Fibroblast of lung (primary cell): ENCODE results near the gene NR6A1. TPM values are rescaled to one million over a fixed set of nuclear protein-coding genes. Genes with fewer than 3 reads are reported as not detected.
A peak's percentile ranks its signal among the peaks of the same experiment; 100 is the strongest.

Experiments used
- DNase-seq, 2 donors: peaks; one replicate each; pipeline versions ENCODE4 v3.0.0 to v3.0.0-alpha.2; 2010; ENCODE audit warnings: low read depth in 2 of 2
- H2AFZ ChIP-seq: 2 replicates; pipeline ENCODE4 v1.5.1; 2012; ENCODE audit warnings: low read length, control low read depth, inconsistent platforms
- H3K27ac ChIP-seq: 2 replicates; pipeline ENCODE4 v1.5.1; 2011; ENCODE audit warnings: low read length, control low read depth; ENCODE audit not compliant: insufficient read depth
- H3K27me3 ChIP-seq: 2 replicates; pipeline ENCODE4 v1.5.1; 2011; ENCODE audit warnings: mild to moderate bottlenecking, low read length; ENCODE audit not compliant: control insufficient read depth, insufficient read depth
- H3K36me3 ChIP-seq: 2 replicates; pipeline ENCODE4 v1.5.1; 2011; ENCODE audit warnings: low read length; ENCODE audit not compliant: control insufficient read depth, insufficient read depth
- H3K4me1 ChIP-seq: 2 replicates; pipeline ENCODE4 v1.5.1; 2011; ENCODE audit warnings: low read length; ENCODE audit not compliant: control insufficient read depth, insufficient read depth; ENCODE audit errors: extremely low read depth
- H3K4me2 ChIP-seq: 2 replicates; pipeline ENCODE4 v1.5.1; 2011; ENCODE audit warnings: low read length, control low read depth; ENCODE audit not compliant: insufficient read depth; ENCODE audit errors: extremely low read depth
- H3K4me3 ChIP-seq, 4 experiments: fragments of 200-600 bp in 1 of 4; sonication (generic) in 1 of 4; replicated peaks in 1 of 4; 2 replicates each; pipeline ENCODE4 v1.5.1; 2011 to 2016; ENCODE audit warnings: low read length in 4 of 4, low read depth in 3 of 4, mild to moderate bottlenecking in 3 of 4, control low read depth in 2 of 4, inconsistent platforms in 1 of 4, mixed read lengths in 1 of 4; ENCODE audit not compliant: insufficient read depth in 1 of 4; ENCODE audit errors: control extremely low read depth in 1 of 4
- H3K79me2 ChIP-seq: 2 replicates; pipeline ENCODE4 v1.5.1; 2012; ENCODE audit warnings: mild to moderate bottlenecking, low read length, inconsistent platforms; ENCODE audit not compliant: control insufficient read depth, insufficient read depth
- H3K9ac ChIP-seq: 2 replicates; pipeline ENCODE4 v1.5.1; 2011; ENCODE audit warnings: mild to moderate bottlenecking, low read length, control low read depth; ENCODE audit not compliant: insufficient read depth
- H3K9me3 ChIP-seq: 2 replicates; pipeline ENCODE4 v1.5.1; 2012; ENCODE audit warnings: low read depth, low read length; ENCODE audit not compliant: control insufficient read depth, insufficient read depth
- H4K20me1 ChIP-seq: 2 replicates; pipeline ENCODE4 v1.5.1; 2011; ENCODE audit warnings: low read length; ENCODE audit not compliant: control insufficient read depth, insufficient read depth; ENCODE audit errors: extremely low read depth
- EZH2 ChIP-seq: IDR thresholded peaks from 2 replicates; pipeline ENCODE4 v1.5.1; 2012; ENCODE audit warnings: low read length, control low read depth, mild to moderate bottlenecking; ENCODE audit errors: missing control alignments
- polyA plus RNA-seq, 2 donors: library from polyadenylated mRNA; depleted of rRNA in 1 of 2; stranded (reverse) in 1 of 2; unstranded in 1 of 2; fragments of >200 nt; gene quantifications; 2 replicates each; pipeline ENCODE4 v1.2.1, GENCODE V29; 2011 to 2012; ENCODE audit warnings: missing spikeins in 1 of 2
- total RNA-seq: library from RNA; depleted of rRNA; stranded (reverse); fragments of >200 nt; gene quantifications from 2 replicates; pipeline ENCODE4 v1.2.1, GENCODE V29; 2014
- TF ChIP-seq, protein P1 (sequence below), 2 donors: IDR thresholded peaks in 1 of 2; conservative IDR thresholded peaks in 1 of 2; 1 replicate in 1 of 2; 2 replicates in 1 of 2; pipeline ENCODE4 v1.5.1; 2011 to 2012; ENCODE audit warnings: low read length in 2 of 2, control low read depth in 1 of 2, inconsistent platforms in 1 of 2, low read depth in 1 of 2, mild to moderate bottlenecking in 1 of 2

Gene NR6A1
- total and polyA plus RNA-seq, 2 donors (not counting 1 experiment from before 2014, with no cell fraction given), result 0.07 to 0.50 TPM

DNA sequence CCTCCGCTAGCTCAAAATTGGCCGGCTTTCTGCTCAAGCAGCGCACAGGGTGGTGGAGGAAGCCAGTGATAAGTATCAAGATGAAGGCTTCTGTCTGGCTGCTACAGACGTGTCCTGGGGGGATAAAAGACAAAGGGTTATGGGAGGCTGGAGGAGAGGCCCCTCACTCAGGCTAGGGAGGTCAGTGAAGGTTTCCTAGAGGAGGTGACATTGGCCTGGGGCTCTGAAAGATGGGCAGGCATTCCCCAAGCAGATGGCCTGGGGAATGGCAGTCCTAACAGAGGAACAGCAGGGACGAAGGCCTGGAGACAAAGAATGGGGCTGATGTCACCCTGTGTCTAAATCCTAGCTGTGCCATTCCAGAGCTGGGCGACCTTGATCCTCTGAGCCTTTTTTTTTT lies 38.1 kb upstream of the NR6A1 start:
- Histone ChIP-seq H3K9ac (no peak overlapping the region), H3K4me2 (no peak overlapping the region), H3K4me1 (peaks cover 14% of the 10 kb centered on the region), H3K79me2 (no peaks in the 10 kb centered on the region), H4K20me1 (no peaks in the 10 kb centered on the region), H3K27me3 (no peaks in the 10 kb centered on the region), H2AFZ (no peak overlapping the region), H3K9me3 (no peaks in the 10 kb centered on the region), H3K27ac (no peak overlapping the region), H3K4me3 (no peak overlapping the region), H3K36me3 (no peaks in the 10 kb centered on the region)
- no peak for TF ChIP-seq EZH2
- TF ChIP-seq, protein P1, sequence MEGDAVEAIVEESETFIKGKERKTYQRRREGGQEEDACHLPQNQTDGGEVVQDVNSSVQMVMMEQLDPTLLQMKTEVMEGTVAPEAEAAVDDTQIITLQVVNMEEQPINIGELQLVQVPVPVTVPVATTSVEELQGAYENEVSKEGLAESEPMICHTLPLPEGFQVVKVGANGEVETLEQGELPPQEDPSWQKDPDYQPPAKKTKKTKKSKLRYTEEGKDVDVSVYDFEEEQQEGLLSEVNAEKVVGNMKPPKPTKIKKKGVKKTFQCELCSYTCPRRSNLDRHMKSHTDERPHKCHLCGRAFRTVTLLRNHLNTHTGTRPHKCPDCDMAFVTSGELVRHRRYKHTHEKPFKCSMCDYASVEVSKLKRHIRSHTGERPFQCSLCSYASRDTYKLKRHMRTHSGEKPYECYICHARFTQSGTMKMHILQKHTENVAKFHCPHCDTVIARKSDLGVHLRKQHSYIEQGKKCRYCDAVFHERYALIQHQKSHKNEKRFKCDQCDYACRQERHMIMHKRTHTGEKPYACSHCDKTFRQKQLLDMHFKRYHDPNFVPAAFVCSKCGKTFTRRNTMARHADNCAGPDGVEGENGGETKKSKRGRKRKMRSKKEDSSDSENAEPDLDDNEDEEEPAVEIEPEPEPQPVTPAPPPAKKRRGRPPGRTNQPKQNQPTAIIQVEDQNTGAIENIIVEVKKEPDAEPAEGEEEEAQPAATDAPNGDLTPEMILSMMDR (conservative IDR thresholded peaks at IDR 0.05 in 1 of 2, IDR thresholded peaks at IDR 0.05 in 1 of 2; ENCODE audit: low read depth in 1 of 2, low read length in 2 of 2), result no peak
- no peak for DNase-seq

DNA sequence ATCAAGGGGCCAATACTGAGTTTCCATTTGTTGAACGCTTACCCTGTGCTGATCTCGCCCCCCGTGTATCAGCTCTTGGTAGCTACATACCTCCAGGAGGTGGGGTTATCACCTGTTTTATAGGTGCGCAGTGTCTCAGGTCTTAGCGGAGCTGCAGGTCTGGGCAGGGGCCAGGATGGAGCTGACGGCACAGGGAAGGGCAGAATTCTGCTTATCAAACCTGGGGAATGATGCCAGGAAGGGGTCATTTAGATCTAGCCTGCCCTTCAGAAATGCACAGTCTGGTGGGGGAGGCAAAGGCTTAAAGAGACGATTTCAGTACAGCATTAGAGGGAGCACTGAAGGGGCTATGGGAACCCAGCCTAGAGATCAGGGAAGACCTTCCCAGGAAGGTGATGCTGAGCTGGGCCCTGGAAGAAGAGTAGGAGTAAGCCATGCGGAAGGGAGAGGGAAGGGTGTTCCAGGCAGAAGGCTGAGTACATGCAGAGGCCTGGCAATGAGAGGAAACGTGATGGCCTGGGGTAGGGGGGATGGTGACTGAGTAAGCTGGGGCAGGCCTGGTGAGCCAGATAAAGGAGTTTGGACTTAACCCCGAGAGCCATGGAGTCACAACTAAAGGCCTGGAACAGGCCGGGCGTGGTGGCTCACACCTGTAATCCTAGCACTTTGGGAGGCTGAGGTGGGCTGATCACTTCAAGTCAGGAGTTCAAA lies 37.3 kb upstream of the NR6A1 start:
- Histone ChIP-seq H3K4me3 (no peak overlapping the region), H2AFZ (no peak overlapping the region), H3K36me3 (no peaks in the 10 kb centered on the region), H3K4me2 (no peak overlapping the region), H3K9me3 (no peaks in the 10 kb centered on the region), H3K79me2 (no peaks in the 10 kb centered on the region), H4K20me1 (no peaks in the 10 kb centered on the region), H3K27ac (no peak overlapping the region), H3K9ac (no peak overlapping the region), H3K4me1 (peaks cover 14% of the 10 kb centered on the region), H3K27me3 (no peaks in the 10 kb centered on the region)
- TF ChIP-seq, protein P1 (conservative IDR thresholded peaks at IDR 0.05 in 1 of 2, IDR thresholded peaks at IDR 0.05 in 1 of 2; ENCODE audit: low read depth in 1 of 2, low read length in 2 of 2), result no peak
- TF ChIP-seq EZH2, result no peak
- no peak for DNase-seq

DNA sequence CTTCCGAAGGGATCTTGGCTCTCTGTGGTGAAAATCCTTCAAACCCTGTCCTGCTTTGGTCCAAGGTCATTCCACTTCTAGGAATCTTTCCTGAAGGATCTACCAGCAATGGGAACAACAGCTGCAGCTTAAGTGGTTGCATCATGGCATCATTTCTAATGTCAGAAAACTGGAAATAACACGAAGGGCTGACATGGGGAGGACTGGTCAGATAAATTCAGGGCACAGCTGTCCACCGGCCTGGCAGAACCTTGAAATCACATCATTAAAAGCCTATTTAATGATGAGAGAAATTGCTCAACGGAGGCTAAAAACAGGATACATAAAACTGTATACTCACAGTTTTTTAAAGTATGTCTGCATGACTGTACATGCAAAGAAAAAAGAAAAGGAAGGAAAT lies 34.1 kb upstream of the NR6A1 start:
- no peak overlapping the region for H3K4me2 ChIP-seq
- peak in 1 of 2 donors; percentile 78 for DNase-seq
- H3K27ac ChIP-seq, result no peak overlapping the region

More for the DNA sequence above, 34.1 kb upstream of the NR6A1 start:
- Histone ChIP-seq H3K4me3 (no peak overlapping the region), H3K27me3 (no peaks in the 10 kb centered on the region), H3K79me2 (no peaks in the 10 kb centered on the region), H3K9me3 (no peaks in the 10 kb centered on the region), H3K36me3 (no peaks in the 10 kb centered on the region), H3K4me1 (no peaks in the 10 kb centered on the region), H4K20me1 (no peaks in the 10 kb centered on the region), H3K9ac (no peak overlapping the region), H2AFZ (no peak overlapping the region)
- TF ChIP-seq, protein P1 (conservative IDR thresholded peaks at IDR 0.05 in 1 of 2, IDR thresholded peaks at IDR 0.05 in 1 of 2; ENCODE audit: low read depth in 1 of 2, low read length in 2 of 2), result no peak
